ENCODE measurements around the gene AURKAIP1. TPM values are rescaled to one million over a fixed set of nuclear protein-coding genes. Genes with fewer than 3 reads are reported as not detected.

The AURKAIP1 gene
- total RNA-seq, result 101 and 136 TPM in 2 replicates

GRCh38 chr1:1374929-1375662 is at the start of gene AURKAIP1:
Gene AURKAIP1, minus strand, starts transcription at chr1:1375207. Its CDS starts 451 bp downstream, at chr1:1374756.

GRCh38 chr1:1421147-1421906 is 46.3 kb upstream of the AURKAIP1 start, which contains the start of gene ANKRD65:
Gene ANKRD65, minus strand, starts transcription at chr1:1421276. Its CDS starts 271 bp downstream, at chr1:1421005.

GRCh38 chr1:1406821-1407635 is 32.0 kb upstream of the AURKAIP1 start, which contains the start of gene MRPL20:
Gene MRPL20, minus strand, starts transcription at chr1:1407293. Its CDS starts 76 bp downstream, at chr1:1407217.

GRCh38 chr1:1399187-1399871 is 24.3 kb upstream of the AURKAIP1 start, which contains the start of gene CCNL2:
Gene CCNL2, minus strand, starts transcription at chr1:1399335. Its CDS starts 29 bp downstream, at chr1:1399306.

GRCh38 chr1:1358433-1359271 is 16.4 kb downstream of the AURKAIP1 start, which contains the start of gene MXRA8:
Gene MXRA8, minus strand, starts transcription at chr1:1358555. Its CDS starts 51 bp downstream, at chr1:1358504.

GRCh38 chr1:1349256-1350012 is 25.6 kb downstream of the AURKAIP1 start, which contains the start of gene DVL1:
Gene DVL1, minus strand, starts transcription at chr1:1349418. Its CDS starts 353 bp downstream, at chr1:1349065.

GRCh38 chr1:1331068-1331965 is 43.7 kb downstream of the AURKAIP1 start, which contains the start of gene TAS1R3:
Gene TAS1R3, plus strand, starts transcription at chr1:1331280. Its CDS starts 66 bp downstream, at chr1:1331346.

GRCh38 chr1:1324524-1325287 is 50.3 kb downstream of the AURKAIP1 start, which contains the start of the genes CPTP and INTS11:
Gene CPTP, plus strand, starts transcription at chr1:1324802. Its CDS starts 2,109 bp downstream, at chr1:1326911.
Gene INTS11, minus strand, starts transcription at chr1:1324660. Its CDS starts 52 bp downstream, at chr1:1324608.

Other genes with a start within 250 kb of the AURKAIP1 start
- not detected in 2 replicates for gene TTLL10, start 201.3 kb downstream of the AURKAIP1 start, total RNA-seq
- gene TNFRSF18, start 168.6 kb downstream of the AURKAIP1 start, total RNA-seq, result not detected in 2 replicates
- not detected in 2 replicates for gene TNFRSF4, start 161.1 kb downstream of the AURKAIP1 start, total RNA-seq
- gene SDF4, start 143.2 kb downstream of the AURKAIP1 start, total RNA-seq, result 162 and 228 TPM in 2 replicates
- gene B3GALT6, start 143.0 kb downstream of the AURKAIP1 start, total RNA-seq, result 34.2 and 34.5 TPM in 2 replicates
- gene C1QTNF12, start 128.5 kb downstream of the AURKAIP1 start, total RNA-seq, result 0.26 and 3.9 TPM in 2 replicates
- 25.6 and 36.6 TPM in 2 replicates for gene UBE2J2, start 101.4 kb downstream of the AURKAIP1 start, total RNA-seq
- 0.82 and 5.0 TPM in 2 replicates for gene SCNN1D, start 94.8 kb downstream of the AURKAIP1 start, total RNA-seq
- gene ACAP3, start 67.3 kb downstream of the AURKAIP1 start, total RNA-seq, result 28.4 and 41.5 TPM in 2 replicates
- 36.8 and 39.9 TPM in 2 replicates for gene PUSL1, start 66.6 kb downstream of the AURKAIP1 start, total RNA-seq
- 66.6 and 67.9 TPM in 2 replicates for gene INTS11, start 50.5 kb downstream of the AURKAIP1 start, total RNA-seq
- 28.4 and 40.4 TPM in 2 replicates for gene CPTP, start 50.4 kb downstream of the AURKAIP1 start, total RNA-seq
- 0.35 TPM in 1 of 2 replicates, not detected in the other for gene TAS1R3, start 43.9 kb downstream of the AURKAIP1 start, total RNA-seq
- gene DVL1, start 25.8 kb downstream of the AURKAIP1 start, total RNA-seq, result 48.9 and 51.7 TPM in 2 replicates
- gene MXRA8, start 16.7 kb downstream of the AURKAIP1 start, total RNA-seq, result 368 and 672 TPM in 2 replicates
- 92.3 and 98.2 TPM in 2 replicates for gene CCNL2, start 24.1 kb upstream of the AURKAIP1 start, total RNA-seq
- gene MRPL20, start 32.1 kb upstream of the AURKAIP1 start, total RNA-seq, result 102 and 107 TPM in 2 replicates
- gene ANKRD65, start 46.1 kb upstream of the AURKAIP1 start, total RNA-seq, result 0.35 and 2.9 TPM in 2 replicates
- gene VWA1, start 60.5 kb upstream of the AURKAIP1 start, total RNA-seq, result 12.3 and 18.0 TPM in 2 replicates
- gene ATAD3C, start 74.5 kb upstream of the AURKAIP1 start, total RNA-seq, result under 0.01 TPM in 1 of 2 replicates, not detected in the other
- gene ATAD3B, start 96.6 kb upstream of the AURKAIP1 start, total RNA-seq, result 8.0 and 27.4 TPM in 2 replicates
- 23.4 and 27.7 TPM in 2 replicates for gene ATAD3A, start 137.0 kb upstream of the AURKAIP1 start, total RNA-seq
- 4.1 and 6.1 TPM in 2 replicates for gene TMEM240, start 165.4 kb upstream of the AURKAIP1 start, total RNA-seq
- gene SSU72, start 199.7 kb upstream of the AURKAIP1 start, total RNA-seq, result 134 and 149 TPM in 2 replicates
- gene FNDC10, start 224.9 kb upstream of the AURKAIP1 start, total RNA-seq, result 22.8 and 23.8 TPM in 2 replicates
- gene MIB2, start 240.3 kb upstream of the AURKAIP1 start, total RNA-seq, result 57.9 and 64.6 TPM in 2 replicates

All from pericardium fibroblast (primary cell).